Hippocampal formation (tissue), 2 donors: Measurements from ENCODE around the gene AGPAT3.
"Not testable (repeated sequence)": the region's sequence is repeated elsewhere in the genome, so short reads cannot be mapped to it uniquely, and the experiment has no call there.

ENCODE experiments used
- DNase-seq, 2 donors: peaks; one replicate each; lab custom pipeline; 2025; lab: John Stamatoyannopoulos, UW

Gene AGPAT3

DNA sequence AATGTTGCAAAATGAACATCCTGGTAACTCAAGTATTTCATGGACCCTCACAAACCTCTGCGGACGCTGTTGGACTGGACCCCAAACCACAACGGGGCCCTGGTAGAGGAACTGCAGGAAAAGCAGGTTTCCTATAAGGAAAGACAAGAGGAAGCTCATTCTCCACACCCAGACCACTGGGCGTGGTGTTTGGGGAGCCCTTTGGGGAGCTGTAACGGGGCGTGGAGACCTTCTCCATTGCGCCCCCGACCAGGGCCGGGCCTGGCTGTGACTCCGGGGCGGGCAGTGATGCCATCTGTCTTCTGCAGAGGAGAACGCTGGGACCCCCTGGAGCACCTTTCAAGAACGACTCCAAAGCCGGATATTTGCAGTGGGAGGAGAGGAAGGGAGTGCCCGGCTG is 30.0 kb upstream of the AGPAT3 start:
- DNase-seq: no peak

DNA sequence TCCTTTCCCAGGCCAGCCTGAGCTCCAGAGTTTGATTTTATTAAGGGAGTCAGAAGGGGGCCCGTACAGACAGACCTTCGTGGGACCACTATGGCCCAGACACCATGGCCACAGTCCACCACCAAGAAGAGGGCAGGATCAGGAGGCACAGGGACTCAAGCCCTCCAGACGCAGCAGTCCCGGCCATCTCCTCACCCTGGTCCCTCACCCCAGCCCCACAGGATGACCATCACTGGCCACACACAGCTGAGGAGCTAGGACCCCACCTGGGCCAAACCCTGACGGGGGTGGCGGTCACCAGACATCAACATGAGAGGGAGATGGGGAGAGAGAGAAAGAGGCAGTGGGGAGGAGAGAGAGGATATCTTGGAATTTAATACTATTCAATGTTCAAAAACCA is 29.2 kb upstream of the AGPAT3 start:
- no peak for DNase-seq

DNA sequence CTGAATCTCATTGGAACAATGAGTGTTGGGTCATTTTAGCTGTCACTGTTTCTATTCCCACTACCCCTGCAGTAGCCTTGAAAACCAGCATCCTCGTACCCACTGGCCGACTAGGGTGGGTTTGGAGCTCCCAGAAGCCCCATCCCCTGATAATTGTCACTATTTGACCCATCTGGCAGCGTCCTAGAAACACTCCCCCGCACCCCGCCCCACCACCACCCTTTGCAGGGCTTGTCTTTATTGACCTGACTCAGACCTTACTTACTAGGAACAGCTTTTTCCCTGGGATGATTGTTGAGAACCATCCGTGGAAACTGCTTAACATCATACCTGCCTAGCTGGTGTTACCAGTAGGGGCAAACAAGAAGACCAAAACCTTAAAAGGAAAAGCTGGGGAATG is 28.4 kb upstream of the AGPAT3 start:
- DNase-seq: no peak

DNA sequence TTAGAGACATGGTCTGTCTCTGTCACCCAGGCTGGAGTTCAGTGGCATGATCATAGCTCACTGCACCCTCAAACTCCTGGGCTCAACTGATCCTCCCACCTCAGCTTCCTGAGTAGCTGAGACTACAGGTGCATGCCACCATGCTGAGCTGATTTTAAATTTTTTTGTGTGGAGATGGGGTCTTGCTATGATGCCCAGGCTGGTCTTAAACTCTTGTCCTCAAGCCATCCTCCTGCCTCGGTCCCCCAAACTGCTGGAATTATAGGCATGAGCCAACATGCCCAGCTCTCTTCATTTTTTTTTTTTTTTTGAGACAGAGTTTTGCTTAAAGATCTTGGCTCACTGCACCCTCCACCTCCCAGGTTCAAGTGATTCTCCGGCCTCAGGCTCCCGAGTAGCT is 24.8 kb upstream of the AGPAT3 start:
- DNase-seq: no peak

DNA sequence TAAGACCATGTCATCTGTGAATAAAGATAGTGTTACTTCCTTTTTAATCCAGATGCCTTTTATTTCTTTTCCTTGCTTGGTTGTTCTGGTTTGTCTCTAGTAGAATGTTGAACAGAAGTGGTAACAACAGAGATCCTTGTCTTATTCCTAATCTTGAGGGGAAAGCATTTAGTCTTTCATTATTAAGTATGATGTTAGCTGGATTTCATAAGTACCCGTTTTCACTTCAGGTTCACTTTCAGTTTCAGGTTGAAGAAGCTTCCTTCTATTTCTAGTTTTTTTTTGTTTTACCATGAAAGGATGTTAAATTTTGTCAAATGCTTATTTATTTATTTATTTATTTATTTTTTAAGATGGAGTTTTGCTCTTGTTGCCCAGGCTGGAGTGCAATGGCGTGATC is 22.3 kb upstream of the AGPAT3 start:
- DNase-seq: no peak

DNA sequence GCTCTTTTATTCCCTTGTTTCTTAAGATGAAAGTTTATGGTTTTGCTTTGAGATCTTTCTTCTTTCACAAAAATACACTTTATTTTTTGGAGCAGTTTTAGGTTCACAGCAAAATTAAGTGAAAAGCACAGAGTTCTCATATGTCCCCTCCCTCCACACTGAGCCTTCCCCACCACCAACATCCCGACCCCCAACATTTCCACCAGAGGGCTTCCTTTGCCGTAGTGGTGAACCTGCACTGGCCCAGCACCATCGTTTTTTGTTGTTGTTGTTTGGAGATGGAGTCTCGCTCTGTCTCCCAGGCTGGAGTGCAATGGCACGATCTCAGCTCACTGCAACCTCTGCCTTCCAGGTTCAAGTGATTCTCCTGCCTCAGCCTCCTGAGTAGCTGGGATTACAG is 20.1 kb upstream of the AGPAT3 start:
- DNase-seq: not testable (repeated sequence)

DNA sequence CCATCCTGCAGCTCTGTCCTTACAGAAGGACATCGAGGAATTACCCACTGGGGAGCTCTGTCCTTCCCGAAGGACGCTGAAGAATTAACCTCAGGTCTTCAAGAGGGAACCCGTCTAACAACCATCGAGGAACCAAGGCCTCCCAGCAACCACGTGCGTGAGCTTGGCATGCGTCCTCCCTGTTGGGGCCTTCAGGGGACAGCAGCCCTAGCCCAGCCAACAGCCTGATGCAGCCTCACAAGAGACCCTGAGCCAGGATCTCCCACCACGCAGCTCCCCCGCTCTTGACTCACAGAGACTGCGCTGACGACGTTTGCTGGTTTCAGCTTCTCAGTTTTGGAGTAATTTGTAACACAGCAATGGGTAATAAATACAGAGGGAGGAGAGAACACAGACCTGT is 19.6 kb upstream of the AGPAT3 start:
- no peak for DNase-seq

DNA sequence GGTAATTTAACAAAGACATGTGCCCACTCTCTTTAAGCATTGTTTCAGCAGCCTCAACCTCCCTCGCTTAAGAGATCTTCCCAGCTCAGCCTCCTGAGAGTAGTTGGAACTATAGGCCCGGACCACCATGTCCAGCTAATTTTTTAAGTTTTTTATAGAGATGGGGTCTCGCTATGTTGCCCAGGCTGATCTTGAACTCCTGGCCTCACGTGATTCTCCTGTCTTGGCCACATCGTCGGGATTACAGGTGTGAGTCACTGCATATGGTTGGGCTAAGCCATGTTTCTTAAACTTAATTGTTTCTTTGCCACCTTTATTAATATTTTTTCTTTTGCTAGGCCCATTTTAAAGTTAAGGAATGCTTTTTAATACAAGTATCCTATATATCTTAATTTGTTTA is 18.6 kb upstream of the AGPAT3 start:
- DNase-seq: no peak

DNA sequence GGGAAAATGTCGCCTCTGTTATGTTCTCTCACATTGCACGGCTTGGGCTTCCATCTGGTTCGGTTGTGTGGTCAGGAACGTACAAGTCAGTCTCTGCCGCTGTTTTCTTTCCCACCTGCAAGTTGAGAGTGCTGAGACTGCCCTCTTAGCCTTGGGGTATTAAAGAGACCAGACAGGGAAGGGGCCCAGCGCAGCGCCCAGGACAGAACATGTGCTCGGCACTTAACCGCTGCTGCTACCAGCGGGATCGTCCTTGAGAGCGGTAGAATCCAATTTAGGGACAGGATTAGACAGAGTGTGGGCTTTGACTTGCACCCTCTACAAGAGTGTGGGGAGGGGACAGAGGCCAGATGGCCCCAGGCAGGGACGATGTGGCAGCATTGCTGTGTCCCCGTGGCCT is 17.7 kb upstream of the AGPAT3 start:
- no peak for DNase-seq

DNA sequence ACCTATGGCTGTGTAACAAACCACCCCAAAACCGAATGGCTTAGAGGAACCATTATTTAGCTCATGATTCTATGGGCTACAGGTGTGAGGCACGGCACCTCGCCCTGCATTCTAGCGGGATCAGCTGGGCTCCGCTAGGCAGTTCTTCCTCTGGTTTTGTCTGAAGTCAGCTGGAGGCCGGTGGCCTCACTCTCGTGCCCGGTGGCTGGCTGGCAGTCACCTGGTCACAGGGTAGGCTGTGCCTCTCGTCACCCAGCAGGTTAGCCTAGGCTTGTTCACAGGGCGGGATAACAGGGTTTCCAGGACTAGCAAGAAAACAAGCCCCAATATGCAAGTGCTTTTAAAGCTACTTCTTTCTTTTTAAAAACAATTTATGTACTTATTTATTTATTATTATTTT is 16.3 kb upstream of the AGPAT3 start:
- DNase-seq: no peak

DNA sequence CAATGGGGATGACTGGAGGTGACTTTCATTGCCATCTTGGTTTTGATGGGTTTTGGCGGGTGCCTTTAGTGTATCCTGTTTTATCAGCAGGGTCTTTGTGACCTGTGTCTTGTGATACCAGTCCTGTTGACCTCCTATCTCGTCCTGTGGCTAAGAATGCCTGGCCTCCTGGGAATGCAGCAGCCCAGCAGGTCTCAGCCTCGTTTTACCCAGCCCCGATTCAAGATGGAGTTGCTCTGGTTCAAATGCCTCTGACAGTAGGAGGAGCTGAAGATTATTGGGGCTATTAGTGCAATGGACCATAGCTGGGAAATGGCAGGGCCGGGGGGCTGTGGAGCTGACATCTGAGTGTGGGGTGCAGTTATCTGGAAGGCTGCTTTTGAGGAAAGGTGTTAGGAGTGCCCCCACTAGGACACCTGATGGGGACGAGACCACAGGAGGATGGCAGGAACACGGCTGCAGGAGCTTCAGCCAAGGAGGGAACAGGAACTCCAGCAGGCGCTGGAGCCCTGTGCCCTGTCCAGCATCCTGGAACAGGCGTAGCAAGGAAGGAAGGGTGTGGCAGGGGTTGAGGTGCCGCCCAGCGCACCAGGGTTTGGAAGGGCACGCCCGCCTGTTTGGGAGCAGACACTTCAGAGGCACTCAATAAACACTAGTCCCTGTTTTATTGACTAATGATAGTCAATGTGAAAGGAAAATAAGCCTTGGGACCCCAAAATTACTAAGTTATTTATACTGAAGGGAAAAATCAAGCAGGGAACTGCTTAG is 15.3 kb upstream of the AGPAT3 start:
- no peak for DNase-seq

DNA sequence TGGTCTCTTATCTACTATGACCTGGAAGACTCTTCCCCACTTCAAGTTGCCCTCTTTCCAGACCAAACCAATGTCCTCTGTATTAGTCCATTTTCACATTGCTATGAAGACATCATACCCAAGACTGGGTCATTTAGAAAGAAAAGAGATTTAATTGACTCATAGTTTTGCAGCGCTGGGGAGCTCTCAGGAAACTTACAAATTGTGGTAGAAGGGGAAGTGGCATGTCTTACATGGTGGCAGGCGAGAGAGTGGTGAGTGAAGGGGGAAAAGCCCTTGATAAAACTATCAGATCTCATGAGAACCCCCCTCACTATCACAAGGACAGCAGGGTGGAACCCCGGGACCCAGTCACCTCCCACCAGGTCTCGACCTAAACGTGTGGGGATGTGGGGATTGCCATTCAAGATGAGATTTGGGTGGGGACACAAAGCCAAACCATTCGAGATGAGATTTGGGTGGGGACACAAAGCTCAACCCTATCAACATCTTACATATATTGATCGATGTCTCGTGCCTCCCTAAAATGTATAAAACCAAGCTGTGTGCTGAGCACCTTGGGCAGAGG is 14.2 kb upstream of the AGPAT3 start:
- DNase-seq: no peak

DNA sequence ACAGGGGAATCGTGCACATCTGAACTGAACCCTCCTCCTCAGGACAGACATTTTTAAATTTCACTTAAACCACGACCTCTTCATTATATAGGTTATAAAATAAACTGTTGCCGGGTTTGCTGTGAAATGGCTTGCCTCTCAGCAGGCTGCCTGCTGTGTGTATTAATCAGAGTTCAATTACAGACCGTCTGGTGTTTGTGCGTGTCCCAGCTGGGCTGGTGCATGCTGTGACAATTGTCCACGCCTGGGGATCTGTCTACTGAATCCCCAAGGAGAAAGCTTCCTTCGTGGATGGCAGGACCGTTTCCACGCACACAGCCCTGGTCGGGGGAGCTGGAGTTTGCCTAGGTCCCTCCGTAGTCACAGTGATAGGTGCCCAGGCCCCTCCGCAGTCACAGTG is 13.4 kb upstream of the AGPAT3 start:
- no peak for DNase-seq

DNA sequence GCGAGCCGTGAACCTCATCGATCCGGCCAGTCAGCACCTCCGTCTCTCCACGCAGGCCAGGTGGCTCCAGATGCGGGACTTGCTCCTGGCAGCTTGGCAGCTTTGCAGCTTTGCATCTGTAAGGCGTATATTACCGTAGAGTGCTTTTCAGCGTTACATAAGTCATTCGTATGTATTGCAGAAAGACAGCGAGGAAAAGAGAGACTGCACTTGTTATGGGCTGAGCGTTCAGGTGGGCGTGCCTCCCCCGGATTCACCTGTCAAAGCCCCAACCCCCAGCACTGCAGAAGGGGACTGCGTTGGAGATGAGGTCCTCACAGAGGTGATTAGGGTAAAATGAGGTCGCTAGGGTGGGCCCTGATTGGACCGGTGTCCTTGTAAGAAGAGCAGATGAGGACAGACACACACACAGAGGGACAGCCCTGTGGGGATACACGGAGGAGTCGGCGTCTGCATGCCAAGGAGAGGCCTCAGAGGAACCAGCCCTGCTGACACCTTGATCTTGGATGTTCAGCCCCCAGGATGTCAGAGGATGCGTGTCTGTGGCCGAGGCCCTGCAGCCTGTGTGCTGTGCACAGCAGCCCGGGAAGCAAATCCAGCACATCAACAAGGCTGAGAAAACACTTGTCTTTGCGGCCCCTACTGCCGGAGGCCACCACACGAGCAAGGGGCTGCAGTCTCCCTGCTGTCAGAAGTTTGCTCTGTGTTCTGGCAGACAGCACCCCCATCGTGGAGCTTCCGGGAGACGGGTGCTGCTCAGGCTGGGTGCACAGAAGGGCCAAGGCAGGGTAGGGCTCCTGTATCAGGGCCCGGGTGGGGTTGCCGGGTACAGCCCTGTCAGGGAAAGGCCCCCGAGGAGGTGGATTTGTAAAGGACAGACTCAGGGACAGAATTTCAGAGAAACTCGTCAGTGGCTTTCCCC is 10.9 kb upstream of the AGPAT3 start:
- DNase-seq: no peak

DNA sequence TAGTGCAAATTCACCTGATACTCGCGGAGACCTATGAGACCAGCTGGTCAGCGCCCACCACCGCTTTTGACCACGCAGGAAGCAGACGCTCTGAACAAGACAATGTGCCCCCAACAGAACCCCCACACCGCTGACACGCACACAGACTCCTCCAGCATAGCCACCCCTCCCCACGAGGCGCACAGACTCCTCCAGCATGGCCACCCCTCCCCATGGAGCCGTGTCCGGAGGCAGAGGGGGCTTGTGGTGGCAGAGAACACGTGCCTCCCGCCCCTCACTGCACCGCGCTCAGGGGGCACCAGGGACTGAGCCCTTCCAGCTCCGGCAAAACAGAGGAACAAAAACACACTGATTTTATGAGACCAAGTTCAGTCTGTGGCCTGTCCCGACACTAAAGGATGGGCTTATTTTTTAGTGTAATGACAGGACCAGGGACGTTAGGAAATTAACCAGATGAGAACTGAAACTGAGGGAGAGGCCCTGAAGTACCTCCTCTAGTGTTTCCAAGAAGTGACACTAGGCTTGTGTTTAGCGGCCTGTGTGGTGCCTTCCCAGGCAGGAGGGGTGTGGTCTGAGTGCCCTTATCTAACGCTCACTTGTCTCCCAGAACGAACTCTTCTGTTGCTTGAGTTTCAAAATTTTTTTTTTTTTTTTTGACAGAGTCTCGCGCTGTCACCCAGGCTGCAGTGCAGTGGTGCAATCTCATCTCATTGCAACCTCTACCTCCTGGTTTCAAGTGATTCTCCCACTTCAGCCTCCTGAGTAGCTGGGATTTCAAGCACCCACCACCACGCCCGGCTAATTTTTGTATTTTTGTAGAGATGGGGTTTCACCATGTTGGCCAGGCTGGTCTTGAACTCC is 10.0 kb upstream of the AGPAT3 start:
- no peak for DNase-seq

DNA sequence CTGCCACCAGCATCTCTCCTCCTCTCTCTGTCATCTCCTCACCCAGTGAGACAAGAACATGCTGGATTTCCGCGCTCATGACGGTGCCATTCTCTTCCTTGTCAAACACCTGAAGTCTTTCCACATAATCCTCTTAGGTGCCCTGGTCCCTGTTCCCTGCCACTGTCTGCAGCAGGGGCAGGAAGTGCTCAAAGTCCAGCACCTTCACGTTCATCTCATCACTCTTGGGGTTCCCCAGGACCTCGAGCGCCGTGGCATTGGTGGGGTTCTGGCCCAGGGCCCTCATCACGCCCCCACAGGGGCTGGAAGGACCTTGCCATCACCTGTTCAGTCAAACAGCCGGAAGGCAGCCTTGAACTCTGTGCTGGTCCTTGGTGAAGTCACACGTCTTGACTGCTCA is 9.1 kb upstream of the AGPAT3 start:
- no peak for DNase-seq

DNA sequence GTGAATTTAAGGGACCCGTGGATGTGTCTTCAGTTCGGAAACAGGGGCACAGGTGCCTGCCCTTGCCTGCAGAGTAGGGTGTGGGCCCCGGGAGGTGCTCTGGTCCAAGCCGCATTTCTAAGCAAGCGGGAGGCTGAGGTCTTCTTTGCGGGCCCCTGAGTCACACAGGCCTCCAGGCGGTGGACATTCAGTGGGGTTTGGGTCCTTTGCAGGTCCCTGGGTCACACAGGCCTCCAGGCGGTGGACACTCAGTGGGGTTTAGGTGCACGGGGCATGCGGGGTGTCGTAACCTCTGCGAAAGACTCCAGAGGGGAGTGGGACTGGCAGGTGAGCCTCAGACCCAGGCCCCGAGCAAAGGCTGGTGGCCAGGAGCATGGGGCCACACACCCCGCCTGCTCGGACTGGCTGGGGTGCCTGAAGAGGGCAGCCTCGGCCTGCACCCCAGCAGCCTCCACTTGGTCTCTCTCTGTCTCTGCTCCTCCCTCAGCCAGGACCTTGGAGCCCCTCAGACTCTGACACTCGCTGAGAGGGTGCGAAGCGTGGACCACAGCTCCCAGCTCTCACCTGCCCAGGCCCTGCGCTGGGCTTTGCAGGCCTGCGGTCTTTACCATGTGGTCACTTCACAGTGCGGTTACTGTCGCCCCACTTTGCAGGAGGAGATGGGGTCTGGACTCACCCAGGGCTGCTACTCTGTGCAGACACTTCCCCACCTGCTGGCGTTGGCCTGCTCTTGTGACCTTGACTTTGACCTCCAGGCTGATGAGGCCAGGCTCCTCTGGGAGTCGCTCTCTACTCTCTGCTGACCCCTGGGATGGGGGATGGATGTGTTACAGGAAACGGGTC is 6.0 kb upstream of the AGPAT3 start:
- no peak for DNase-seq

DNA sequence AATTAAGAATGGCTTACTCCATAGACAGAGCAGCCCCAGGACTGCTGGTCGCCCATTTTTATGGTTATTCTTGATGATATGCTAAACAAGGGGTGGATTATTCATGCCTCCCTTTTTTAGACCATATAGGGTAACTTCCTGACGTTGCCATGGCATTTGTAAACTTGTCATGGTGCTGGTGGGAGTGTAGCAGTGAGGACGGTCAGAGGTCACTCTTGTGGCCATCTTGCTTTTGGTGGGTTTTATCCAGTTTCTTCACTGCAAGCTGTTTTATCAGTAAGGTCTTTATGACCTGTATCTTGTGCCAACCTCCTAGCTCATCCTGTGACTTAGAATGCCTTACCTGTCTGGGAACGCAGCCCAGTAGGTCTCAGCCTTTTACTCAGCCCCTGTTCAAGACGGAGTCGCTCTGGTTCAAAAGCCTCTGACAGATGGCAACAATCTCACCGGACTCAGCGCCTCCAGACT is 5.2 kb upstream of the AGPAT3 start:
- DNase-seq: no peak

DNA sequence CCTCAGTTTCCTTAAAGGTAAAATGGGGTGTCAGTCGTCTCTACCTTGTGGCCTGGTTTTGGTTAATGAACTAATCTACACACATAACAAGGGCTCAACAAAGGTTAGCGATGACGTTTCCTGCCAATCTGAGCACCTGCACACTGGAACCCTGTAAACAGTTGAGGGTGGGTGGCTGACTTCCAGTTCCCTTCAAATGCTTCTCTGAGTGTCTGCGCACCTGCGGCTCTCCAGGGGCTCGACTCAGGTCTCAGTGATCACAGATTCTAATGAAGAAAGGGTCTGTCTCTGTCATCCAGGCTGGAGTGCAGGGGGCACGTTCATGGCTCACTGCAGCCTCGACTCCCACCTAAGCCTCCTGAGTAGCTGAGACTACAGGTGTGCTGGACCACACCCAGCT is 3.3 kb upstream of the AGPAT3 start:
- DNase-seq: no peak

DNA sequence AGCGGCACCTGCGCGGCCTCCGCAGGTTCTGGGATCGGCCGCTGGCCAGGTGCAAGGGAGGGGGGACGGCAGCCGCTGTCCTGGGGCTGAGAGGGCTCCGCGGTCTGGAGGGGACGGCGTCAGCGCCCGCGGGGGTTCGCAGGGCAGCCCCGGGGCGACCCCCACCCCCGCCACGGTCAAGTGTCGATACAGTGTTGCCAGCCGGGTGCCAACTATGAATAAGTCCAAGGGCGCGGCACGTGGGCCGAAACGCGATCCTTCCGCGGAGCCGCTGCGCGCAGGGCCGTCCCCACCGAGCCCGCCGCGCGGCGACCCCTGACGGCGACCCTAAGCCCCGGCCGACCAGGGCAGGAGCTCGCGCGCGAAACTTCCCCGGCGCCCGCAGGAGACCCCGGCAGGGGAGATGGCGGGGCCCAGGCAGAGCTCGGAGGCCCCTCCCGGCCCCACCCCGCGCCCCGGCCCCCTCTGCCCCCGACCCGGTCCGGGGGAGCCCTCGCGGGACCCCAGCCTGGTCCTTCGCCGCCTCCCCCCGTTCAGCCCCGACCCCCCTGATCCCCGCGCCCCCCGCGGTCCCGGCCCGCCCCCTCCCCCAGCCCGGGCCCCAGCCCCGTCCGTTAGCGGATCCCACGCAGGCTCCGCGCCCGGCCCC is 586 bp upstream of the AGPAT3 start:
- DNase-seq: no peak
